Spinal cord (tissue), 10 donors: ENCODE data around the gene ABTB2. TPM values are rescaled to one million over a fixed set of nuclear protein-coding genes. Genes with fewer than 3 reads are reported as not detected.

Experiments used
- DNase-seq, 6 donors: peaks; one replicate each; pipeline versions ENCODE4 v3.0.0 to v3.0.0-alpha.2; 2013 to 2015; ENCODE audit warnings: low spot score in 6 of 6, low read depth in 4 of 6
- H3K27ac ChIP-seq: one replicate; pipeline ENCODE4 v1.5.1; 2013; ENCODE audit warnings: low read depth, low read length, control low read depth
- H3K27me3 ChIP-seq: one replicate; pipeline ENCODE4 v1.6.1; 2013; ENCODE audit warnings: low read length; ENCODE audit not compliant: control insufficient read depth, insufficient read depth
- H3K36me3 ChIP-seq: one replicate; pipeline ENCODE4 v1.6.1; 2013; ENCODE audit warnings: low read length; ENCODE audit not compliant: control insufficient read depth, insufficient read depth
- H3K4me1 ChIP-seq: one replicate; pipeline ENCODE4 v1.6.1; 2013; ENCODE audit warnings: low read length; ENCODE audit not compliant: control insufficient read depth, insufficient read depth
- H3K4me3 ChIP-seq: one replicate; pipeline ENCODE4 v1.5.1; 2013; ENCODE audit warnings: low read depth, low read length, control low read depth
- H3K9me3 ChIP-seq: one replicate; pipeline ENCODE4 v1.6.1; 2013; ENCODE audit warnings: low read length; ENCODE audit not compliant: control insufficient read depth, insufficient read depth
- WGBS: methylation state at CpG from one replicate; pipeline ENCODE4 v1.1.5; 2013; ENCODE audit warnings: missing lambda C conversion rate; ENCODE audit not compliant: insufficient coverage; 5-methylcytosine and 5-hydroxymethylcytosine counted together
- polyA plus RNA-seq, 2 donors: library from polyadenylated mRNA; unstranded; fragments of 120-200 nt; gene quantifications; one replicate each; pipeline ENCODE4 v1.2.1, GENCODE V29; 2013; ENCODE audit not compliant: insufficient read length in 2 of 2
- total RNA-seq, 2 donors: library from RNA; depleted of rRNA in 1 of 2; stranded (reverse); fragments of 120-200 nt in 1 of 2; fragments of >200 nt in 1 of 2; gene quantifications; one replicate each; pipeline versions ENCODE4 v1.2.3 to v1.2.4, GENCODE V29; 2013 to 2014
- donor health status: healthy.

ABTB2 gene
- total and polyA plus RNA-seq, 4 donors, result 4.0 to 16.8 (median 9.4) TPM

GRCh38 chr11:34274712-34275398 is 83.0 kb downstream of the ABTB2 start:
- peak in 5 of 6 donors; percentile 62 to 94 (median 80) for DNase-seq
- no peaks in the 10 kb centered on the region for H3K27me3 ChIP-seq
- H3K4me1 ChIP-seq, result peaks cover 26% of the 10 kb centered on the region
- no peaks in the 10 kb centered on the region for H3K9me3 ChIP-seq
- H3K27ac ChIP-seq, result peak overlapping the region; percentile 41
- H3K36me3 ChIP-seq, result no peaks in the 10 kb centered on the region
- WGBS, result 24% methylated on average over 11 of the region's 11 CpGs
- no peak overlapping the region for H3K4me3 ChIP-seq

- no peaks in the 10 kb centered on the region for H3K27me3 ChIP-seq
- 58% methylated on average over 2 of the region's 5 CpGs for WGBS
- H3K4me1 ChIP-seq, result peaks cover 22% of the 10 kb centered on the region
- no peaks in the 10 kb centered on the region for H3K9me3 ChIP-seq
- H3K27ac ChIP-seq, result peak overlapping the region; percentile 35
- peak in 2 of 6 donors; percentile 54 to 82 for DNase-seq
- H3K4me3 ChIP-seq, result no peak overlapping the region
- no peaks in the 10 kb centered on the region for H3K36me3 ChIP-seq
These were observed 84.7 kb downstream of the ABTB2 start for GRCh38 chr11:34273099-34273498.

- H3K27ac ChIP-seq, result no peak overlapping the region
- no peaks in the 10 kb centered on the region for H3K9me3 ChIP-seq
- no peak for DNase-seq
- no peaks in the 10 kb centered on the region for H3K27me3 ChIP-seq
- no peaks in the 10 kb centered on the region for H3K36me3 ChIP-seq
- peaks cover 29% of the 10 kb centered on the region for H3K4me1 ChIP-seq
- no peak overlapping the region for H3K4me3 ChIP-seq
These were observed 86.1 kb downstream of the ABTB2 start for GRCh38 chr11:34271727-34272126.

- Histone ChIP-seq H3K4me1 (peaks cover 39% of the 10 kb centered on the region), H3K36me3 (no peaks in the 10 kb centered on the region), H3K4me3 (no peak overlapping the region), H3K9me3 (no peaks in the 10 kb centered on the region), H3K27ac (no peak overlapping the region), H3K27me3 (no peaks in the 10 kb centered on the region)
- WGBS, result 95% methylated on average over 4 of the region's 5 CpGs
- DNase-seq, result no peak
These were observed 87.1 kb downstream of the ABTB2 start for GRCh38 chr11:34270711-34271110.

- Histone ChIP-seq H3K27ac (no peak overlapping the region), H3K27me3 (no peaks in the 10 kb centered on the region), H3K36me3 (no peaks in the 10 kb centered on the region), H3K9me3 (no peaks in the 10 kb centered on the region), H3K4me3 (no peak overlapping the region), H3K4me1 (peaks cover 42% of the 10 kb centered on the region)
- 94% methylated on average over 6 of the region's 7 CpGs for WGBS
- DNase-seq, result no peak
These were observed 88.0 kb downstream of the ABTB2 start for GRCh38 chr11:34269694-34270245.

- no peak overlapping the region for H3K4me3 ChIP-seq
- H3K36me3 ChIP-seq, result no peaks in the 10 kb centered on the region
- no peak overlapping the region for H3K27ac ChIP-seq
- 72% methylated on average over 6 of the region's 6 CpGs for WGBS
- H3K27me3 ChIP-seq, result no peaks in the 10 kb centered on the region
- no peaks in the 10 kb centered on the region for H3K9me3 ChIP-seq
- H3K4me1 ChIP-seq, result peaks cover 44% of the 10 kb centered on the region
- DNase-seq, result no peak
These were observed 88.8 kb downstream of the ABTB2 start for GRCh38 chr11:34268906-34269430.

DNA sequence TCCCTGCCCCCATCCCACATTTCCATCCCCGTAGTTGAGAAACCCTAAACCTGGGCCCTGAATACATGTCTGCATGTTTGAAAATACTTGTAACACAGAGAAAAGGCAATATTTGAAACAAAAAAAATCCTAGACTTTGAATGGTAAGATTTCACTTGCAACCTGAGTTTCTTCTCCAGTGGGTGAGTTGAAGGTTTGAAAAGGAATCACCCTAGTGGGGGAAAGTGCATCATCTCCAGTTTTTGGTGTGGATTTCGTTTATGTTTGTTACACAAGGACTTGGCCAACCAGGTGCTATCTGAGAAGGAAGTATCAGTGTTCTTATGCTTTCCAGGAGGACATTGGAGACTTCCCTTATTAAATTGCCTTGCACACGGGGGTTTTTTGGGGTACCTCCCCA is 90.4 kb downstream of the ABTB2 start:
- H3K27ac ChIP-seq, result peak overlapping the region; percentile 54
- H3K4me1 ChIP-seq, result peaks cover 51% of the 10 kb centered on the region
- H3K4me3 ChIP-seq, result no peak overlapping the region
- WGBS, result 88% methylated on average over 1 of the region's 3 CpGs
- H3K36me3 ChIP-seq, result no peaks in the 10 kb centered on the region
- no peak for DNase-seq
- no peaks in the 10 kb centered on the region for H3K9me3 ChIP-seq
- no peaks in the 10 kb centered on the region for H3K27me3 ChIP-seq

- Histone ChIP-seq H3K27me3 (no peaks in the 10 kb centered on the region), H3K27ac (peak overlapping the region; percentile 54), H3K4me3 (no peak overlapping the region), H3K36me3 (no peaks in the 10 kb centered on the region), H3K9me3 (no peaks in the 10 kb centered on the region), H3K4me1 (peaks cover 53% of the 10 kb centered on the region)
- peak in 2 of 6 donors; percentile 75 to 87 for DNase-seq
- 26% methylated on average over 9 of the region's 11 CpGs for WGBS
These were observed 90.8 kb downstream of the ABTB2 start for GRCh38 chr11:34267013-34267412.

- Histone ChIP-seq H3K4me1 (peaks cover 56% of the 10 kb centered on the region), H3K27ac (peak overlapping the region; percentile 82), H3K4me3 (no peak overlapping the region), H3K9me3 (no peaks in the 10 kb centered on the region), H3K36me3 (no peaks in the 10 kb centered on the region), H3K27me3 (no peaks in the 10 kb centered on the region)
- WGBS, result 53% methylated on average over 7 of the region's 11 CpGs
- DNase-seq, result peak in 2 of 6 donors; percentile 79 to 85
These were observed 91.5 kb downstream of the ABTB2 start for GRCh38 chr11:34266090-34266912.
